Measurements from ENCODE around the gene KIAA0825.

DNA sequence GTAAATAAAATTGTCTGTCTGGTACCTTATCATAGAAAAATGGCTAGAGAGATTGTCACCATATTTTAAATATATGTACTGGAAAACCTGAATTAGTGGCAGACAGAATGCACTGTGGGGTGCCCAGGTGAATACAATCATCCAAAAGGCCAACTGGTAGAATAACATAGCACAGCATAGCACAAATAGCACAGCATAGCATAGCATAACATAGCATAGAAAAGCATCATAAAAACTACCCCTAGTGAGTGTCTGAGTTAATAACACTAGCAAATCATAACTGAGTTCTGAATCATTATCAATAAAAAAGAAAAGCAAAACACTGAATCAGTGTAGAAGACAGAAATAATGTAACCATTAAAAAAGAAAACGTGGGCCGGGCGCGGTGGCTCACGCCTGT lies 102.3 kb downstream of the KIAA0825 start:
- TF ChIP-seq, protein P1, sequence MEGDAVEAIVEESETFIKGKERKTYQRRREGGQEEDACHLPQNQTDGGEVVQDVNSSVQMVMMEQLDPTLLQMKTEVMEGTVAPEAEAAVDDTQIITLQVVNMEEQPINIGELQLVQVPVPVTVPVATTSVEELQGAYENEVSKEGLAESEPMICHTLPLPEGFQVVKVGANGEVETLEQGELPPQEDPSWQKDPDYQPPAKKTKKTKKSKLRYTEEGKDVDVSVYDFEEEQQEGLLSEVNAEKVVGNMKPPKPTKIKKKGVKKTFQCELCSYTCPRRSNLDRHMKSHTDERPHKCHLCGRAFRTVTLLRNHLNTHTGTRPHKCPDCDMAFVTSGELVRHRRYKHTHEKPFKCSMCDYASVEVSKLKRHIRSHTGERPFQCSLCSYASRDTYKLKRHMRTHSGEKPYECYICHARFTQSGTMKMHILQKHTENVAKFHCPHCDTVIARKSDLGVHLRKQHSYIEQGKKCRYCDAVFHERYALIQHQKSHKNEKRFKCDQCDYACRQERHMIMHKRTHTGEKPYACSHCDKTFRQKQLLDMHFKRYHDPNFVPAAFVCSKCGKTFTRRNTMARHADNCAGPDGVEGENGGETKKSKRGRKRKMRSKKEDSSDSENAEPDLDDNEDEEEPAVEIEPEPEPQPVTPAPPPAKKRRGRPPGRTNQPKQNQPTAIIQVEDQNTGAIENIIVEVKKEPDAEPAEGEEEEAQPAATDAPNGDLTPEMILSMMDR (IDR thresholded peaks at IDR 0.05; ENCODE audit: low read depth, low read length, poor library complexity, severe bottlenecking), result no peak
- TF ChIP-seq EZH2phosphoT487 (IDR thresholded peaks at IDR 0.05; ENCODE audit: borderline replicate concordance, low read length), result no peak
